CD14-positive monocyte (primary cell): ENCODE results near the gene ZNF195. TPM values are rescaled to one million over a fixed set of nuclear protein-coding genes. Genes with fewer than 3 reads are reported as not detected.

Source experiments
- DNase-seq, 3 donors: peaks; one replicate each; pipeline ENCODE4 v3.0.0-alpha.2; 2011 to 2022
- H2AFZ ChIP-seq: 2 replicates; pipeline ENCODE4 v1.6.0; 2012; ENCODE audit warnings: mild to moderate bottlenecking, low read depth, low read length, inconsistent platforms; ENCODE audit not compliant: insufficient read depth, poor library complexity, severe bottlenecking
- H3K27ac ChIP-seq, 2 donors: 1 replicate in 1 of 2; 2 replicates in 1 of 2; pipeline ENCODE4 v1.5.1; 2012 to 2013; ENCODE audit warnings: low read length in 2 of 2, control low read depth in 1 of 2, inconsistent platforms in 1 of 2, low read depth in 1 of 2, mild to moderate bottlenecking in 1 of 2
- H3K27me3 ChIP-seq, 2 donors: one replicate each; pipeline versions ENCODE4 v1.6.0 to v1.6.1; 2011 to 2013; ENCODE audit warnings: low read length in 2 of 2; ENCODE audit not compliant: control insufficient read depth in 2 of 2, insufficient read depth in 2 of 2
- H3K36me3 ChIP-seq, 2 donors: replicated peaks in 1 of 2; 1 replicate in 1 of 2; 2 replicates in 1 of 2; pipeline versions ENCODE4 v1.5.1 to v1.6.1; 2012 to 2013; ENCODE audit warnings: low read length in 2 of 2, control low read depth in 1 of 2, inconsistent platforms in 1 of 2, mild to moderate bottlenecking in 1 of 2; ENCODE audit not compliant: insufficient read depth in 2 of 2, control insufficient read depth in 1 of 2
- H3K4me1 ChIP-seq, 2 donors: 1 replicate in 1 of 2; 2 replicates in 1 of 2; pipeline versions ENCODE4 v1.5.1 to v1.6.1; 2012 to 2013; ENCODE audit warnings: low read length in 2 of 2, control low read depth in 1 of 2, inconsistent platforms in 1 of 2, mild to moderate bottlenecking in 1 of 2, moderate library complexity in 1 of 2; ENCODE audit not compliant: insufficient read depth in 2 of 2, control insufficient read depth in 1 of 2
- H3K4me2 ChIP-seq: replicated peaks from 2 replicates; pipeline ENCODE3; 2012; ENCODE audit warnings: low read length, moderate library complexity, mild to moderate bottlenecking; ENCODE audit not compliant: poor library complexity, severe bottlenecking; ENCODE audit errors: extremely low read depth
- H3K4me3 ChIP-seq, 3 experiments: fragments of 200-600 bp in 1 of 3; sonication (generic) in 1 of 3; replicated peaks in 1 of 3; 1 replicate in 2 of 3; 2 replicates in 1 of 3; pipeline ENCODE4 v1.5.1; 2011 to 2013; ENCODE audit warnings: low read length in 3 of 3, mild to moderate bottlenecking in 3 of 3, control low read depth in 2 of 3, low read depth in 2 of 3, inconsistent platforms in 1 of 3, moderate library complexity in 1 of 3
- H3K79me2 ChIP-seq: 2 replicates; pipeline ENCODE4 v1.6.0; 2012; ENCODE audit warnings: mild to moderate bottlenecking, control low read depth, inconsistent platforms, low read length, moderate library complexity; ENCODE audit not compliant: insufficient read depth
- H3K9ac ChIP-seq: 2 replicates; pipeline ENCODE4 v1.6.0; 2017; ENCODE audit warnings: low read length, mild to moderate bottlenecking; ENCODE audit not compliant: insufficient read depth, poor library complexity, severe bottlenecking
- H3K9me3 ChIP-seq, 2 donors: replicated peaks in 1 of 2; 1 replicate in 1 of 2; 2 replicates in 1 of 2; pipeline versions ENCODE4 v1.5.1 to v1.6.1; 2012 to 2013; ENCODE audit warnings: low read length in 2 of 2, control low read depth in 1 of 2; ENCODE audit not compliant: control insufficient read depth in 1 of 2, insufficient read depth in 1 of 2
- H4K20me1 ChIP-seq: 2 replicates; pipeline ENCODE4 v1.6.0; 2012; ENCODE audit warnings: mild to moderate bottlenecking, low read length, control low read depth, moderate library complexity; ENCODE audit not compliant: insufficient read depth
- H3K27ac Mint-ChIP-seq, 7 donors: one replicate each; pipeline ENCODE4 v1.8.0; 2020; ENCODE audit warnings: mild to moderate bottlenecking in 7 of 7, mixed read lengths in 7 of 7, moderate library complexity in 6 of 7, inconsistent platforms in 2 of 7
- H3K27me3 Mint-ChIP-seq, 3 donors: one replicate each; pipeline ENCODE4 v1.8.0; 2021 to 2022; ENCODE audit warnings: low read depth in 3 of 3, mild to moderate bottlenecking in 3 of 3, mixed read lengths in 3 of 3, moderate library complexity in 3 of 3, inconsistent platforms in 1 of 3
- H3K36me3 Mint-ChIP-seq, 2 donors: one replicate each; pipeline ENCODE4 v1.8.0; 2020; ENCODE audit warnings: mixed read lengths in 2 of 2, inconsistent platforms in 1 of 2, mild to moderate bottlenecking in 1 of 2
- H3K4me1 Mint-ChIP-seq: one replicate; pipeline ENCODE4 v1.8.0; 2020; ENCODE audit warnings: mild to moderate bottlenecking, mixed read lengths
- H3K4me3 Mint-ChIP-seq, 2 donors: one replicate each; pipeline ENCODE4 v1.8.0; 2020; ENCODE audit warnings: mild to moderate bottlenecking in 2 of 2, mixed read lengths in 2 of 2, moderate library complexity in 1 of 2
- H3K9me3 Mint-ChIP-seq, 7 donors: one replicate each; pipeline ENCODE4 v1.8.0; 2020 to 2022; ENCODE audit warnings: mixed read lengths in 7 of 7, mild to moderate bottlenecking in 6 of 7, moderate library complexity in 6 of 7, inconsistent platforms in 2 of 7
- CTCF ChIP-seq: fragments of 200-600 bp; IDR thresholded peaks from one replicate; pipeline ENCODE4 v1.8.0; 2022; ENCODE audit warnings: antibody characterized with exemption, mild to moderate bottlenecking
- WGBS: methylation state at CpG from one replicate; pipeline ENCODE4 v1.1.5; 2013; ENCODE audit warnings: missing lambda C conversion rate; ENCODE audit not compliant: insufficient coverage; 5-methylcytosine and 5-hydroxymethylcytosine counted together
- intact Hi-C, 2 donors: fragments of 100-400 bp; cut with micrococcal nuclease; formaldehyde crosslinking; loops; one replicate each; pipeline versions ENCODE4 v1.15.0 to v1.15.1; 2023
- polyA plus RNA-seq, 3 donors: library from polyadenylated mRNA; depleted of rRNA in 1 of 3; unstranded in 2 of 3; stranded (reverse) in 1 of 3; fragments of 300-500 nt in 2 of 3; fragments of >200 nt in 1 of 3; fragmentation: Illumina TruSeq in 2 of 3; gene quantifications; 1 replicate in 2 of 3; 2 replicates in 1 of 3; pipeline ENCODE4 v1.2.3, GENCODE V29; 2012 to 2021

Gene ZNF195
- polyA plus RNA-seq, 3 donors = 10.7 to 24.7 (median 13.5) TPM

- Mint-ChIP-seq H3K4me1 (peaks cover 26% of the 10 kb centered on the region), H3K9me3 (peaks cover 19 to 49% (median 40%) of the 10 kb centered on the region in 7 donors), H3K4me3 (no peak overlapping the region), H3K36me3 (peaks cover 64 to 68% of the 10 kb centered on the region in 2 donors), H3K27me3 (no peaks in the 10 kb centered on the region), H3K27ac (no peak overlapping the region)
- Histone ChIP-seq H3K4me3 (no peak overlapping the region), H3K79me2 (peaks cover 68% of the 10 kb centered on the region), H3K9ac (no peak overlapping the region), H2AFZ (no peak overlapping the region), H3K27ac (no peak overlapping the region), H3K4me1 (peaks cover 10 to 13% of the 10 kb centered on the region in 2 donors), H3K36me3 (peaks cover 16 to 70% of the 10 kb centered on the region in 2 donors), H3K9me3 (peaks cover 25 to 43% of the 10 kb centered on the region in 2 donors), H3K4me2 (no peak overlapping the region), H3K27me3 (no peaks in the 10 kb centered on the region), H4K20me1 (no peaks in the 10 kb centered on the region)
- intact Hi-C loops = loop anchor here in 1 of 2 donors (5.0 kb wide), 1 partner anchor 47 kb away; no protein-coding TSS in a partner anchor
- DNase-seq = no peak
- WGBS = 100% methylated on average over 2 of the region's 4 CpGs
- no peak for TF ChIP-seq CTCF
These were observed 3.4 kb downstream of the ZNF195 start for GRCh38 chr11:3375552-3375951.

- Histone ChIP-seq H3K9me3 (peaks cover 40 to 83% of the 10 kb centered on the region in 2 donors), H3K4me1 (no peaks in the 10 kb centered on the region), H3K4me2 (no peak overlapping the region), H3K27ac (no peak overlapping the region), H2AFZ (no peak overlapping the region), H3K79me2 (peaks cover 34% of the 10 kb centered on the region), H3K4me3 (no peak overlapping the region), H4K20me1 (no peaks in the 10 kb centered on the region), H3K9ac (no peak overlapping the region), H3K36me3 (peaks cover 60 to 100% of the 10 kb centered on the region in 2 donors), H3K27me3 (no peaks in the 10 kb centered on the region)
- intact Hi-C loops = no loop called here
- H3K27me3 Mint-ChIP-seq = no peaks in the 10 kb centered on the region
- WGBS = 98% methylated on average over 6 of the region's 9 CpGs
- DNase-seq = no peak
- peaks cover 81 to 94% of the 10 kb centered on the region in 2 donors for H3K36me3 Mint-ChIP-seq
- H3K9me3 Mint-ChIP-seq = peaks cover 29 to 77% (median 64%) of the 10 kb centered on the region in 7 donors
- H3K27ac Mint-ChIP-seq = no peak overlapping the region
- H3K4me3 Mint-ChIP-seq = no peak overlapping the region
- H3K4me1 Mint-ChIP-seq = no peaks in the 10 kb centered on the region
- TF ChIP-seq CTCF = no peak
These were observed 8.6 kb downstream of the ZNF195 start for GRCh38 chr11:3370311-3370870.
